H9 (cell line): ENCODE results near the gene TFAP2C. TPM values are rescaled to one million over a fixed set of nuclear protein-coding genes. Genes with fewer than 3 reads are reported as not detected.

Source experiments
- DNase-seq: peaks from one replicate; pipeline ENCODE4 v3.0.0-alpha.2; 2017
- H2AFZ ChIP-seq: one replicate; pipeline ENCODE4 v1.6.1; 2013; ENCODE audit warnings: mild to moderate bottlenecking, low read length, control low read depth, moderate library complexity
- H2AK5ac ChIP-seq: 2 replicates; pipeline ENCODE4 v1.6.1; 2013; ENCODE audit warnings: low read length, control low read depth, mixed read lengths; ENCODE audit not compliant: insufficient read length
- H2BK120ac ChIP-seq: one replicate; pipeline ENCODE4 v1.6.1; 2013; ENCODE audit warnings: low read depth, mild to moderate bottlenecking, low read length, control low read depth, inconsistent platforms; ENCODE audit not compliant: poor library complexity, severe bottlenecking
- H2BK12ac ChIP-seq: 2 replicates; pipeline ENCODE4 v1.6.1; 2013; ENCODE audit warnings: low read length, control low read depth, mixed read lengths, low read depth; ENCODE audit not compliant: insufficient read length
- H2BK15ac ChIP-seq: 2 replicates; pipeline ENCODE4 v1.6.1; 2013; ENCODE audit warnings: low read depth, low read length, control low read depth
- H2BK20ac ChIP-seq: one replicate; pipeline ENCODE4 v1.6.1; 2013; ENCODE audit warnings: low read depth, mild to moderate bottlenecking, low read length, control low read depth, inconsistent platforms; ENCODE audit not compliant: poor library complexity, severe bottlenecking
- H2BK5ac ChIP-seq: 2 replicates; pipeline ENCODE4 v1.6.1; 2013; ENCODE audit warnings: low read length, control low read depth, mixed read lengths; ENCODE audit not compliant: insufficient read length
- H3K14ac ChIP-seq: 2 replicates; pipeline ENCODE4 v1.6.1; 2013; ENCODE audit warnings: low read length, control low read depth; ENCODE audit not compliant: insufficient read depth
- H3K18ac ChIP-seq: 2 replicates; pipeline ENCODE4 v1.6.1; 2013; ENCODE audit warnings: low read depth, mild to moderate bottlenecking, mixed read lengths, low read length, control low read depth; ENCODE audit not compliant: insufficient read length
- H3K23ac ChIP-seq: 2 replicates; pipeline ENCODE4 v1.6.1; 2013; ENCODE audit warnings: low read length, control low read depth, mixed read lengths, low read depth; ENCODE audit not compliant: insufficient read length
- H3K23me2 ChIP-seq: 2 replicates; pipeline ENCODE4 v1.6.1; 2013; ENCODE audit warnings: low read depth, mild to moderate bottlenecking, mixed read lengths, low read length, control low read depth; ENCODE audit not compliant: insufficient read length, poor library complexity, severe bottlenecking
- H3K27ac ChIP-seq: 2 replicates; pipeline ENCODE4 v1.5.1; 2013; ENCODE audit warnings: low read length, control low read depth, mixed read lengths, low read depth; ENCODE audit not compliant: insufficient read length
- H3K27me3 ChIP-seq: 2 replicates; pipeline ENCODE4 v1.6.1; 2013; ENCODE audit warnings: low read length, control low read depth, inconsistent platforms; ENCODE audit not compliant: insufficient read depth
- H3K4ac ChIP-seq: 2 replicates; pipeline ENCODE4 v1.6.1; 2013; ENCODE audit warnings: low read depth, mild to moderate bottlenecking, control low read depth, inconsistent platforms, low read length, moderate library complexity
- H3K4me1 ChIP-seq: 2 replicates; pipeline ENCODE4 v1.6.1; 2013; ENCODE audit warnings: low read length, control low read depth, inconsistent platforms; ENCODE audit not compliant: insufficient read depth
- H3K4me2 ChIP-seq: 2 replicates; pipeline ENCODE4 v1.6.1; 2013; ENCODE audit warnings: low read length, control low read depth, mixed read lengths; ENCODE audit not compliant: insufficient read length, insufficient read depth
- H3K56ac ChIP-seq: 2 replicates; pipeline ENCODE4 v1.6.1; 2013; ENCODE audit warnings: low read depth, mild to moderate bottlenecking, mixed read lengths, low read length, control low read depth; ENCODE audit not compliant: insufficient read length
- H3K79me1 ChIP-seq: 2 replicates; pipeline ENCODE4 v1.6.1; 2013; ENCODE audit warnings: low read depth, mild to moderate bottlenecking, moderate library complexity, low read length, control low read depth, inconsistent platforms; ENCODE audit not compliant: insufficient read depth, poor library complexity, severe bottlenecking
- H3K79me2 ChIP-seq: 2 replicates; pipeline ENCODE4 v1.6.1; 2013; ENCODE audit warnings: low read length, control low read depth, inconsistent platforms; ENCODE audit not compliant: insufficient read depth
- H3K9ac ChIP-seq: 2 replicates; pipeline ENCODE4 v1.6.1; 2013; ENCODE audit warnings: low read length, control low read depth, mixed read lengths; ENCODE audit not compliant: insufficient read length; ENCODE audit errors: extremely low read depth
- H3K9me3 ChIP-seq: one replicate; pipeline ENCODE4 v1.6.1; 2013; ENCODE audit warnings: low read depth, low read length, inconsistent platforms; ENCODE audit not compliant: control insufficient read depth
- H3T11ph ChIP-seq: one replicate; pipeline ENCODE4 v1.6.1; 2013; ENCODE audit warnings: mild to moderate bottlenecking, low read length, control low read depth, inconsistent platforms
- H4K20me1 ChIP-seq: one replicate; pipeline ENCODE4 v1.6.1; 2013; ENCODE audit not compliant: control insufficient read depth, insufficient read length, insufficient read depth
- H4K5ac ChIP-seq: 2 replicates; pipeline ENCODE4 v1.6.1; 2013; ENCODE audit warnings: low read depth, mild to moderate bottlenecking, mixed read lengths, low read length, control low read depth; ENCODE audit not compliant: insufficient read length
- H4K8ac ChIP-seq: replicated peaks from 2 replicates; pipeline ENCODE4 v1.6.1; 2013; ENCODE audit warnings: low read length, control low read depth, mixed read lengths, low read depth; ENCODE audit not compliant: insufficient read length
- H4K91ac ChIP-seq: 2 replicates; pipeline ENCODE4 v1.6.1; 2013; ENCODE audit warnings: low read depth, mild to moderate bottlenecking, moderate library complexity, mixed read lengths, low read length, control low read depth; ENCODE audit not compliant: insufficient read length
- H3K27ac Mint-ChIP-seq, 3 experiments: 2 replicates in 2 of 3; 3 replicates in 1 of 3; pipeline ENCODE4 v1.8.0; 2020 to 2021; ENCODE audit warnings: mixed read lengths in 3 of 3, mild to moderate bottlenecking in 1 of 3, moderate library complexity in 1 of 3
- H3K27me3 Mint-ChIP-seq: 2 replicates; pipeline ENCODE4 v1.8.0; 2021; ENCODE audit warnings: low read depth, mild to moderate bottlenecking, moderate library complexity, mixed read lengths
- H3K36me3 Mint-ChIP-seq, 3 experiments: 2 replicates in 2 of 3; 3 replicates in 1 of 3; pipeline ENCODE4 v1.8.0; 2020 to 2021; ENCODE audit warnings: low read depth in 3 of 3, mixed read lengths in 3 of 3; ENCODE audit not compliant: insufficient read depth in 1 of 3
- H3K4me1 Mint-ChIP-seq, 2 experiments: 2 replicates each; pipeline ENCODE4 v1.8.0; 2020; ENCODE audit warnings: mixed read lengths in 2 of 2
- H3K4me3 Mint-ChIP-seq, 2 experiments: 2 replicates in 1 of 2; 3 replicates in 1 of 2; pipeline ENCODE4 v1.8.0; 2020 to 2021; ENCODE audit warnings: mild to moderate bottlenecking in 2 of 2, mixed read lengths in 2 of 2, moderate library complexity in 1 of 2
- H3K9me3 Mint-ChIP-seq, 2 experiments: 2 replicates in 1 of 2; 3 replicates in 1 of 2; pipeline ENCODE4 v1.8.0; 2020; ENCODE audit warnings: mild to moderate bottlenecking in 2 of 2, mixed read lengths in 2 of 2, moderate library complexity in 1 of 2
- CTCF ChIP-seq: fragments of 200-600 bp; sonication (generic); conservative IDR thresholded peaks from 3 replicates; pipeline ENCODE4 v1.8.0; 2021; ENCODE audit warnings: antibody characterized with exemption, mild to moderate bottlenecking
- WGBS: extraction: QIAGEN DNeasy Blood & Tissue Kit; methylation state at CpG from one replicate; pipeline ENCODE4 v1.1.7; 2013; ENCODE audit warnings: missing lambda C conversion rate, low lambda C conversion rate, mixed read lengths; ENCODE audit not compliant: insufficient read length; ENCODE audit errors: extremely low coverage; 5-methylcytosine and 5-hydroxymethylcytosine counted together
- total RNA-seq: library from RNA; stranded (reverse); gene quantifications from 2 replicates; pipeline ENCODE4 v1.2.1, GENCODE V29; 2021

The TFAP2C gene
- total RNA-seq, 1 experiment from 2014 or later, result 24.3 TPM

- no peaks in the 10 kb centered on the region for H3K9me3 ChIP-seq
- no peak overlapping the region for H3K18ac ChIP-seq
- TF ChIP-seq CTCF, result no peak
- Mint-ChIP-seq H3K36me3 (no peaks in the 10 kb centered on the region), H3K9me3 (no peaks in the 10 kb centered on the region), H3K4me1 (peaks cover 9 to 11% of the 10 kb centered on the region in 2 experiments), H3K4me3 (no peak overlapping the region), H3K27ac (no peak overlapping the region), H3K27me3 (no peaks in the 10 kb centered on the region; the same call in none of the 2 replicates)
- no peak overlapping the region for H2BK12ac ChIP-seq
- H4K5ac ChIP-seq, result no peak overlapping the region
- no peak overlapping the region for H2BK120ac ChIP-seq
- H3K23me2 ChIP-seq, result no peaks in the 10 kb centered on the region
- H2BK5ac ChIP-seq, result no peak overlapping the region
- H3K4me2 ChIP-seq, result no peak overlapping the region
- no peak overlapping the region for H2AFZ ChIP-seq
- no peak overlapping the region for H3K14ac ChIP-seq
- peaks cover 2% of the 10 kb centered on the region; the same call in 1 of the 2 replicates for H3K4me1 ChIP-seq
- WGBS, result no CpG with 5 or more reads among the region's 2 CpGs
- H4K20me1 ChIP-seq, result no peaks in the 10 kb centered on the region
- H3K79me2 ChIP-seq, result no peaks in the 10 kb centered on the region
- H3K23ac ChIP-seq, result no peak overlapping the region
- no peak overlapping the region for H3K56ac ChIP-seq
- H3K27me3 ChIP-seq, result no peaks in the 10 kb centered on the region
- no peak overlapping the region for H2BK20ac ChIP-seq
- no peak overlapping the region for H3K9ac ChIP-seq
- no peak overlapping the region for H3K4ac ChIP-seq
- no peak for DNase-seq
- H4K8ac ChIP-seq, result no peak overlapping the region
- no peak overlapping the region for H3K27ac ChIP-seq
- H4K91ac ChIP-seq, result no peak overlapping the region
- no peak overlapping the region for H2BK15ac ChIP-seq
- H2AK5ac ChIP-seq, result no peak overlapping the region
- H3T11ph ChIP-seq, result no peak overlapping the region
- no peaks in the 10 kb centered on the region for H3K79me1 ChIP-seq
Measured at GRCh38 chr20:56601166-56601565, 27.9 kb upstream of the TFAP2C start.
